AG04449 (cell line): ENCODE measurements around the gene GADD45A.

ENCODE experiments used
- CTCF ChIA-PET: fragments of 350-600 bp; formaldehyde crosslinking; extraction: SDS; loops from one replicate; lab custom pipeline; 2021; ENCODE audit warnings: antibody characterized with exemption; lab: Yijun Ruan, JAX
- POLR2A ChIA-PET: fragments of 400-600, 350-600 bp; formaldehyde crosslinking; extraction: SDS; loops from one replicate; lab custom pipeline; 2020; ENCODE audit warnings: antibody characterized with exemption, inconsistent platforms; lab: Yijun Ruan, JAX
- DNase-seq: peaks from one replicate; pipeline ENCODE4 v3.0.0-alpha.2; 2010; ENCODE audit warnings: low read depth, low spot score
- H3K4me3 ChIP-seq: 2 replicates; pipeline ENCODE4 v1.5.1; 2011; ENCODE audit warnings: low read depth, mild to moderate bottlenecking, control low read depth, low read length
- TF ChIP-seq, protein P1 (sequence below): IDR thresholded peaks from one replicate; pipeline ENCODE4 v1.5.1; 2011; ENCODE audit warnings: mild to moderate bottlenecking, moderate library complexity, low read length, control low read depth, inconsistent platforms; ENCODE audit not compliant: insufficient read depth; ENCODE audit errors: missing control alignments

The GADD45A gene

GRCh38 chr1:67708606-67709005, 23.6 kb downstream of the GADD45A start:
- no peak for DNase-seq
- H3K4me3 ChIP-seq: no peak overlapping the region
- CTCF ChIA-PET: interaction anchor here (1.3 to 2.3 kb wide), 2 partner anchors 51 to 174 kb away, joined by 5 to 8 read pairs; no protein-coding TSS in a partner anchor
- TF ChIP-seq, protein P1, sequence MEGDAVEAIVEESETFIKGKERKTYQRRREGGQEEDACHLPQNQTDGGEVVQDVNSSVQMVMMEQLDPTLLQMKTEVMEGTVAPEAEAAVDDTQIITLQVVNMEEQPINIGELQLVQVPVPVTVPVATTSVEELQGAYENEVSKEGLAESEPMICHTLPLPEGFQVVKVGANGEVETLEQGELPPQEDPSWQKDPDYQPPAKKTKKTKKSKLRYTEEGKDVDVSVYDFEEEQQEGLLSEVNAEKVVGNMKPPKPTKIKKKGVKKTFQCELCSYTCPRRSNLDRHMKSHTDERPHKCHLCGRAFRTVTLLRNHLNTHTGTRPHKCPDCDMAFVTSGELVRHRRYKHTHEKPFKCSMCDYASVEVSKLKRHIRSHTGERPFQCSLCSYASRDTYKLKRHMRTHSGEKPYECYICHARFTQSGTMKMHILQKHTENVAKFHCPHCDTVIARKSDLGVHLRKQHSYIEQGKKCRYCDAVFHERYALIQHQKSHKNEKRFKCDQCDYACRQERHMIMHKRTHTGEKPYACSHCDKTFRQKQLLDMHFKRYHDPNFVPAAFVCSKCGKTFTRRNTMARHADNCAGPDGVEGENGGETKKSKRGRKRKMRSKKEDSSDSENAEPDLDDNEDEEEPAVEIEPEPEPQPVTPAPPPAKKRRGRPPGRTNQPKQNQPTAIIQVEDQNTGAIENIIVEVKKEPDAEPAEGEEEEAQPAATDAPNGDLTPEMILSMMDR: no peak
- POLR2A ChIA-PET: no interaction called here

- no peak overlapping the region for H3K4me3 ChIP-seq
- CTCF ChIA-PET: interaction anchor here (1.4 to 2.3 kb wide), 2 partner anchors 10 to 175 kb away, joined by 6 to 7 read pairs; no protein-coding TSS in a partner anchor
- TF ChIP-seq, protein P1: no peak
- POLR2A ChIA-PET: no interaction called here
- no peak for DNase-seq
These were observed 25.4 kb downstream of the GADD45A start for GRCh38 chr1:67710417-67710816.

DNA sequence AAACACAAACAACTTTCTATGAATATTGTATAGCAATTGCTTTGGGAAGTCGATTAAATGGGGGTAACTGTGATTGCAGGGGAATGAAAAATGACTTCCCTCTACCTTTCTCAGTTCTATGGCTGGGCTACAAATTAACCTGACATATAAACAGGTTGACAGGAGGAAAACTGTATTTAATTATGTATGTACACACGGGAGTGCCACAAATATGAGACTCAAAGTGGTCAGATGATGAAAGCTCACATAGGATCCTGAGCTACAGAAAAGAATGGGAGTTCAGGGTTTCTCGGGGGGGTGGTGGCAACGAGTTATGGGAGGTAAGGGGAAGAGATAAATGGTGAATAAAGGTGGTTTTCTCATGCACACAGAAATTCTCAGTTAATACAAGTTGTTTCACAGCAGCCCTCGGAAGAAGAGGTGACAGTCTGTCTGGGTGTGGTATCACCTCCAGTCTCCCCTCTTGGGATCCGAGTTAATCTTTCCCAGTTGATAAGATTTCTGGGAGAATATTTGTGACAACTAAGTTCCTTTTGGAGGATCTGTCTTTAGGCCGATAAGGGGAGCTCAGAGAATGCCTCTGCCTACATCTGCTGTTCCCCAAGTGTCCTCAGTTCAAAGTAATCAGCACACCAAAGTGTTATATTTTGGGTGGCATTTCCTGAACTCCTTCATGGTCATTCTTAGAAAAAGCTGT, 26.3 kb downstream of the GADD45A start:
- DNase-seq: no peak
- TF ChIP-seq, protein P1: no peak
- ChIA-PET CTCF (interaction anchor here (0.7 to 2.3 kb wide), 5 partner anchors 10 to 176 kb away, joined by 4 to 7 read pairs (median 6); no protein-coding TSS in a partner anchor), POLR2A (interaction anchor here (0.7 kb wide), 1 partner anchor 26 kb away, joined by 4 read pairs; the partner anchor contains the start of gene GADD45A)
- no peak overlapping the region for H3K4me3 ChIP-seq

GRCh38 chr1:67711855-67712212, 26.8 kb downstream of the GADD45A start:
- ChIA-PET CTCF (interaction anchor here (0.7 to 2.3 kb wide), 4 partner anchors 11 to 176 kb away, joined by 4 to 7 read pairs (median 6); no protein-coding TSS in a partner anchor), POLR2A (interaction anchor here (0.7 kb wide), 1 partner anchor 27 kb away, joined by 4 read pairs; the partner anchor contains the start of gene GADD45A)
- DNase-seq: no peak
- TF ChIP-seq, protein P1: no peak
- no peak overlapping the region for H3K4me3 ChIP-seq

DNA sequence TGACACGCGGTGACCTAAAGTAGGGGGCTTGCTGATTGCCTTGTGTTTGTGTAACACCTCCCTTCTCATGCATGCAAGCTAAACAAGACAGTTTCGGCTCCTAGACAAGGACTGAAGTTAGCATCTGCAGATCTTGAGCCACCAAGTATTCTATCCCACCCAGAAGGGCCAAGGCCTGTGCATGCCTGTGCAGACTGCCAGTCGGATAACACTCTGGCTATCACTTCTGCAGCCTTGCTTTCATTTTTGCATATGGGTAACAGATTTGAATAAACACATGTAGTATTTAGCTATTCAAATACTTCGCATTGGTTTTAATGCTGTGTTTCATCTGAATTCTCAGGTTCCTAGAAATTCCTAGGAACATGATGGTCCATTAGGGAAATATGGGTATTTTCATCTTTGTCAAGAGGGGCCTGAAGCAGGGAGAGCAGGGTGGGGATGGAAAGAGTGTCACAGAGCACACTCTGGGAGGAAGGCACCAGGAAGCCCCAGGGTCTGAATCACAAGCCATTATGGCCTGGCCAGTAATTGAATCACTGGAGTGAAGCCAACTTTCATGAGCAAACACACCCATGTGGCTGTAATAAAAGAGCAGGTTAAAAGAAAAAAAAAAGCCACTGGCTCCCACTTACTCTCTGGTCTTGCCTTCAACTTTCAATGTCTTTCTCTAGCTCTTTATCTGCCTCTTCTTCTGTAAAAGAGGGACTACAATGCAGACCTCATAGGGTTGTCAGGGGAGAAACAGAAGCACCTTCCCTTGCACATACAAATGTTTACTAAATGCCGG, 28.3 kb downstream of the GADD45A start:
- ChIA-PET POLR2A (no interaction called here), CTCF (interaction anchor here (1.1 to 1.9 kb wide), 3 partner anchors 20 to 47 kb away, joined by 3 to 8 read pairs (median 7); no protein-coding TSS in a partner anchor)
- no peak overlapping the region for H3K4me3 ChIP-seq
- no peak for DNase-seq
- TF ChIP-seq, protein P1: no peak
